HG03108 (cell line): Measurements from ENCODE around the gene UCK1.

Experiments used
- ATAC-seq: cut with Tn5 transposase; IDR thresholded peaks from one replicate; pipeline ENCODE4 v1.9.1; 2021; ENCODE audit warnings: moderate library complexity; ENCODE audit not compliant: unreplicated experiment

Gene UCK1

GRCh38 chr9:131530920-131531832 lies at the start of gene UCK1:
Gene UCK1 (minus strand): TSS chr9:131531263. CDS start chr9:131531174, 89 bp downstream.
- peak; percentile 69 for ATAC-seq

- no peak for ATAC-seq
Measured at GRCh38 chr9:131580358-131580757, 49.3 kb upstream of the UCK1 start.

- ATAC-seq: no peak
Measured at GRCh38 chr9:131579789-131580211, 48.7 kb upstream of the UCK1 start.

GRCh38 chr9:131578731-131579504 lies 47.9 kb upstream of the UCK1 start:
- peak; percentile 61 for ATAC-seq

GRCh38 chr9:131578021-131578420 lies 47.0 kb upstream of the UCK1 start:
- no peak for ATAC-seq

- ATAC-seq: no peak
Measured at GRCh38 chr9:131577005-131578000, 46.2 kb upstream of the UCK1 start.

- no peak for ATAC-seq
Measured at GRCh38 chr9:131575946-131576853, 45.1 kb upstream of the UCK1 start.

GRCh38 chr9:131574730-131575640 lies 43.9 kb upstream of the UCK1 start:
- ATAC-seq: no peak

GRCh38 chr9:131567910-131568309 lies 36.8 kb upstream of the UCK1 start:
- no peak for ATAC-seq

- ATAC-seq: no peak
Measured at GRCh38 chr9:131566158-131566557, 35.1 kb upstream of the UCK1 start.

GRCh38 chr9:131565369-131565768 lies 34.3 kb upstream of the UCK1 start:
- no peak for ATAC-seq

GRCh38 chr9:131562032-131562959 lies 31.2 kb upstream of the UCK1 start:
- ATAC-seq: no peak

GRCh38 chr9:131559421-131560000 lies 28.4 kb upstream of the UCK1 start:
- no peak for ATAC-seq

- ATAC-seq: no peak
Measured at GRCh38 chr9:131557855-131558548, 26.9 kb upstream of the UCK1 start.

- no peak for ATAC-seq
Measured at GRCh38 chr9:131555841-131556673, 25.0 kb upstream of the UCK1 start.
